HepG2 (cell line): ENCODE data around the gene SLAMF9. TPM values are rescaled to one million over a fixed set of nuclear protein-coding genes. Genes with fewer than 3 reads are reported as not detected.

ENCODE experiments used
- ATAC-seq: fragments of 200-7000 bp; cut with Tn5 transposase; 3 replicates; pipeline ENCODE4 v1.9.1; 2020; ENCODE audit warnings: mild to moderate bottlenecking, moderate library complexity
- BruUV-seq: library from RNA; stranded (reverse); fragments of 400-500 nt; replicated peaks from 2 replicates; lab custom pipeline; 2021; lab: Mats Ljungman, UMichigan
- CTCF ChIA-PET: fragments of 300-600 bp; formaldehyde crosslinking; extraction: SDS; loops from one replicate; lab custom pipeline; 2021; ENCODE audit warnings: low total read pairs, inconsistent platforms, low intra/inter-chr PET ratio; lab: Yijun Ruan, JAX
- POLR2A ChIA-PET: fragments of 350-600 bp; sonication (Branson Sonifier 250); formaldehyde crosslinking; loops from one replicate; lab custom pipeline; 2020; ENCODE audit warnings: antibody characterized with exemption, inconsistent platforms; lab: Yijun Ruan, JAX
- DNase-seq: peaks from one replicate; pipeline ENCODE4 v3.0.0-alpha.2; 2015; ENCODE audit warnings: low spot score
- FAIRE-seq: peaks from 3 replicates; lab custom pipeline; 2011; peaks lifted over from hg19 to GRCh38; lab: Jason Lieb, UNC
- H2AFZ ChIP-seq: one replicate; pipeline ENCODE4 v1.6.1; 2011; ENCODE audit warnings: low read length, inconsistent platforms
- H3K27ac ChIP-seq: fragments of 300-600 bp; 3 replicates; pipeline ENCODE4 v1.8.0; 2011; ENCODE audit warnings: mixed run types, mild to moderate bottlenecking, mixed read lengths, low read length, inconsistent platforms; ENCODE audit not compliant: insufficient read depth; ENCODE audit errors: extremely low read length
- H3K27me3 ChIP-seq, 2 experiments: fragments of 200-600 bp in 1 of 2; 2 replicates in 1 of 2; 3 replicates in 1 of 2; pipeline versions ENCODE4 v1.6.0 to v1.8.0; 2011; ENCODE audit warnings: low read length in 2 of 2, mild to moderate bottlenecking in 2 of 2, moderate library complexity in 2 of 2, inconsistent platforms in 1 of 2; ENCODE audit not compliant: insufficient read depth in 2 of 2, control insufficient read depth in 1 of 2
- H3K36me3 ChIP-seq, 2 experiments: fragments of 200-600 bp in 1 of 2; replicated peaks in 1 of 2; 2 replicates in 1 of 2; 3 replicates in 1 of 2; pipeline versions ENCODE4 v1.5.1 to v1.8.0; 2011; ENCODE audit warnings: low read length in 2 of 2, inconsistent platforms in 1 of 2; ENCODE audit not compliant: insufficient read depth in 2 of 2, control insufficient read depth in 1 of 2
- H3K4me1 ChIP-seq: 2 replicates; pipeline ENCODE4 v1.5.1; 2012; ENCODE audit warnings: low read length, inconsistent platforms; ENCODE audit not compliant: insufficient read depth
- H3K4me2 ChIP-seq: 2 replicates; pipeline ENCODE4 v1.6.0; 2011; ENCODE audit warnings: low read depth, low read length, inconsistent platforms
- H3K4me3 ChIP-seq, 3 experiments: fragments of 200-600 bp in 1 of 3; sonication (generic), shearing (Covaris generic) in 1 of 3; replicated peaks in 1 of 3; 2 replicates each; pipeline ENCODE4 v1.5.1; 2011 to 2016; ENCODE audit warnings: low read length in 3 of 3, inconsistent platforms in 2 of 3, low read depth in 2 of 3, mild to moderate bottlenecking in 2 of 3, control low read depth in 1 of 3, mixed read lengths in 1 of 3; ENCODE audit not compliant: insufficient read depth in 1 of 3
- H3K79me2 ChIP-seq: one replicate; pipeline ENCODE4 v1.6.1; 2011; ENCODE audit warnings: low read length, inconsistent platforms; ENCODE audit not compliant: insufficient read depth
- H3K9ac ChIP-seq: 2 replicates; pipeline ENCODE4 v1.6.0; 2011; ENCODE audit warnings: mild to moderate bottlenecking, low read depth, low read length, inconsistent platforms; ENCODE audit not compliant: insufficient read depth
- H3K9me3 ChIP-seq: 2 replicates; pipeline ENCODE4 v1.5.1; 2012; ENCODE audit warnings: mild to moderate bottlenecking, low read length
- H4K20me1 ChIP-seq: 2 replicates; pipeline ENCODE4 v1.6.0; 2011; ENCODE audit warnings: inconsistent platforms, mild to moderate bottlenecking, low read length, moderate library complexity; ENCODE audit not compliant: insufficient read depth
- ATF5 ChIP-seq: sonication (generic); formaldehyde crosslinking; IDR thresholded peaks from 2 replicates; pipeline ENCODE4 v1.4.0; 2020; ENCODE audit warnings: mild to moderate bottlenecking, low read depth, missing genetic modification reagents
- HIVEP1 ChIP-seq: sonication (generic); formaldehyde crosslinking; IDR thresholded peaks from 2 replicates; pipeline ENCODE4 v1.4.0; 2020; ENCODE audit warnings: mild to moderate bottlenecking, missing genetic modification reagents
- ISX ChIP-seq: sonication (generic); formaldehyde crosslinking; conservative IDR thresholded peaks from 2 replicates; pipeline ENCODE4 v1.5.0; 2020; ENCODE audit warnings: missing genetic modification reagents
- KDM2A ChIP-seq: sonication (generic); formaldehyde crosslinking; IDR thresholded peaks from 2 replicates; pipeline ENCODE4 v1.4.0; 2020; ENCODE audit warnings: low read depth, missing genetic modification reagents, borderline replicate concordance
- MATR3 ChIP-seq: sonication (generic); formaldehyde crosslinking; IDR thresholded peaks from 2 replicates; pipeline ENCODE4 v1.4.0; 2020; ENCODE audit warnings: missing genetic modification reagents
- NCOR1 ChIP-seq: fragments of 200-600 bp; sonication (generic); IDR thresholded peaks from 2 replicates; pipeline ENCODE4 v1.7.0; 2017; ENCODE audit warnings: antibody characterized with exemption, low read length, borderline replicate concordance
- NFRKB ChIP-seq: fragments of 450-650 bp; IDR thresholded peaks from 2 replicates; pipeline ENCODE4 v1.6.1; 2017
- SNAPC4 ChIP-seq: sonication (generic); formaldehyde crosslinking; IDR thresholded peaks from 2 replicates; pipeline ENCODE4 v1.4.0; 2020; ENCODE audit warnings: mild to moderate bottlenecking, missing genetic modification reagents
- SPEN ChIP-seq: sonication (generic); formaldehyde crosslinking; IDR thresholded peaks from 2 replicates; pipeline ENCODE4 v1.5.1; 2020; ENCODE audit warnings: low read depth, mild to moderate bottlenecking, missing genetic modification reagents
- USF2 ChIP-seq, 2 experiments: sonication (generic) in 1 of 2; formaldehyde crosslinking in 1 of 2; IDR thresholded peaks; 2 replicates each; pipeline versions ENCODE4 v1.5.1 to v1.6.1; 2011 to 2020; ENCODE audit warnings: borderline replicate concordance in 1 of 2, low read depth in 1 of 2, low read length in 1 of 2, mild to moderate bottlenecking in 1 of 2, missing genetic modification reagents in 1 of 2, moderate library complexity in 1 of 2
- ZNF18 ChIP-seq: sonication (generic); formaldehyde crosslinking; IDR thresholded peaks from 2 replicates; pipeline ENCODE4 v1.8.0; 2022; ENCODE audit warnings: mild to moderate bottlenecking, missing genetic modification reagents; ENCODE audit not compliant: insufficient replicate concordance
- ZNF616 ChIP-seq: sonication (generic); formaldehyde crosslinking; IDR thresholded peaks from 2 replicates; pipeline ENCODE4 v1.5.0; 2020; ENCODE audit warnings: low read depth, mild to moderate bottlenecking, missing genetic modification reagents
- ZNF619 ChIP-seq: sonication (generic); formaldehyde crosslinking; IDR thresholded peaks from 2 replicates; pipeline ENCODE4 v1.4.0; 2020; ENCODE audit warnings: mild to moderate bottlenecking, missing genetic modification reagents
- ZNF775 ChIP-seq: sonication (generic); formaldehyde crosslinking; IDR thresholded peaks from 2 replicates; pipeline ENCODE4 v1.4.0; 2020; ENCODE audit warnings: missing genetic modification reagents, mild to moderate bottlenecking, moderate library complexity, borderline replicate concordance
- ZSCAN29 ChIP-seq: sonication (generic); formaldehyde crosslinking; conservative IDR thresholded peaks from 2 replicates; pipeline ENCODE4 v1.4.0; 2020; ENCODE audit warnings: mild to moderate bottlenecking, missing genetic modification reagents
- WGBS: methylation state at CpG from one replicate; pipeline ENCODE4 v1.1.6; 2017; ENCODE audit warnings: low lambda C conversion rate; 5-methylcytosine and 5-hydroxymethylcytosine counted together
- in situ Hi-C: cut with HindIII; loops from 2 replicates; pipeline ENCODE4 v1.10.0; 2017; ENCODE audit warnings: low pct_unique_long_range_greater_than_20kb; ENCODE audit not compliant: extremely low pct_ligation_motif_present
- intact Hi-C: fragments of 100-400 bp; cut with micrococcal nuclease; formaldehyde crosslinking; loops from one replicate; pipeline ENCODE4 v1.10.0; 2022; ENCODE audit not compliant: unreplicated experiment
- polyA plus RNA-seq, 8 experiments: library from polyadenylated mRNA; depleted of rRNA in 3 of 8; stranded (reverse) in 7 of 8; unstranded in 1 of 8; fragments of >200 nt; fragmentation: Illumina TruSeq in 4 of 8; extraction: Trizol in 4 of 8; gene quantifications; 2 replicates each; pipeline versions ENCODE4 v1.2.1 to v1.2.3, GENCODE V29; 2011 to 2016; ENCODE audit warnings: low read depth in 4 of 8, missing spikeins in 1 of 8, mixed read lengths in 1 of 8; ENCODE audit not compliant: insufficient read depth in 1 of 8
- total RNA-seq, 5 experiments: library from RNA; depleted of rRNA; stranded (reverse); fragments of >200 nt; fragmentation: Illumina TruSeq; extraction: Trizol; gene quantifications; 2 replicates each; pipeline ENCODE4 v1.2.3, GENCODE V29; 2016; ENCODE audit warnings: low read depth in 1 of 5

Gene SLAMF9
- total and polyA plus RNA-seq, 2 of the 13 experiments (the other 11 are each of a cell fraction or from before 2014, with no cell fraction given): 0.82 TPM; not detected in 1

GRCh38 chr1:159979257-159979656, 25.2 kb upstream of the SLAMF9 start (continued):
- TF ChIP-seq ISX (CRISPR knock-in tag) (no peak), SPEN (CRISPR knock-in tag) (no peak), ZNF616 (CRISPR knock-in tag) (no peak), USF2 (IDR thresholded peaks at IDR 0.05; ENCODE audit: low read depth, low read length) (no peak), USF2 (CRISPR knock-in tag; IDR thresholded peaks at IDR 0.05; ENCODE audit: borderline replicate concordance) (no peak), ZSCAN29 (CRISPR knock-in tag) (no peak), NFRKB (no peak), ZNF619 (no peak), ZNF775 (no peak)

GRCh38 chr1:159978107-159978398, 24.0 kb upstream of the SLAMF9 start:
- ChIA-PET CTCF (no interaction called here), POLR2A (no interaction called here)
- Histone ChIP-seq H3K27me3 (peaks cover 2 to 10% of the 10 kb centered on the region in 2 experiments; a peak in 1 of 5 replicates), H3K36me3 (no peaks in the 10 kb centered on the region), H3K4me3 (no peak overlapping the region), H3K4me1 (no peaks in the 10 kb centered on the region), H3K79me2 (no peaks in the 10 kb centered on the region), H3K27ac (no peak overlapping the region), H3K9ac (no peak overlapping the region), H4K20me1 (no peaks in the 10 kb centered on the region), H3K9me3 (no peaks in the 10 kb centered on the region), H3K4me2 (no peak overlapping the region), H2AFZ (no peak overlapping the region)
- DNase-seq (no peak), FAIRE-seq (no peak), ATAC-seq (no peak)
- WGBS: 0% methylated on average over 2 of the region's 2 CpGs
- intact Hi-C loops: no loop called here
- no TSS peak for BruUV-seq
- in situ Hi-C loops: no loop called here
- TF ChIP-seq KDM2A (CRISPR knock-in tag) (no peak), ZNF18 (CRISPR knock-in tag) (no peak), HIVEP1 (CRISPR knock-in tag) (no peak), ATF5 (CRISPR knock-in tag) (no peak), MATR3 (no peak), NCOR1 (no peak), SNAPC4 (CRISPR knock-in tag) (no peak)
